SK-N-SH (cell line): Measurements from ENCODE around the gene CCDC38.
A peak's percentile ranks its signal among the peaks of the same experiment; 100 is the strongest.

Experiments
- CTCF ChIP-seq: fragments of 200-600 bp; sonication (generic); IDR thresholded peaks from 2 replicates; pipeline ENCODE4 v1.6.1; 2017; ENCODE audit warnings: antibody characterized with exemption, mild to moderate bottlenecking, moderate library complexity
- MAX ChIP-seq: IDR thresholded peaks from 2 replicates; pipeline ENCODE4 v1.4.0; 2012; ENCODE audit warnings: low read depth

- TF ChIP-seq MAX (no peak), CTCF (peak; percentile 39)
These were observed 16.7 kb upstream of the CCDC38 start for GRCh38 chr12:95959107-95959506.
